GF-D8 (cell line): ENCODE results near the gene LAMA4.
A peak's percentile ranks its signal among the peaks of the same experiment; 100 is the strongest.

Experiments
- DNase-seq: peaks from one replicate; lab custom pipeline; 2025; lab: John Stamatoyannopoulos, UW

The LAMA4 gene

GRCh38 chr6:112237066-112237465, 17.3 kb downstream of the LAMA4 start:
- no peak for DNase-seq

DNA sequence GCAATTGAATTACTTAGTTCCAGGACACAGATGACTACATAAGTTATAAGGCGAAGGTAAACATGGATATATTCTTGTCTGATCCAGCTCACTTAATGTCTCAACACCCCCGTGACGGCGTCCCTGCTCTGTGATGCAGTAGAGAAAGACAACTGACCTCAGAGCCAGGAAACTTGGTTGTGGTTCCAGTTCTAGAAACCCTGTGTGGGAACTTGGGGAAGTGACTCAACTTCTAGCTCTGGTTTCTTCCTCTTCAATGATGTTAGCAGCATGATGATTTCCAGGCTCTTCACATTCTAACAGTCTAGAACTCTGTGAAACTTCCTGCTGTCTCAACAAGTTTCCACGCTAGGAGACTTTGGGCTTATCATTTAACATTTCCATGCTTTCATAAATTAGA, 18.4 kb downstream of the LAMA4 start:
- DNase-seq, result peak; percentile 27

GRCh38 chr6:112234601-112235000, 19.8 kb downstream of the LAMA4 start:
- no peak for DNase-seq

GRCh38 chr6:112233847-112234246, 20.5 kb downstream of the LAMA4 start:
- no peak for DNase-seq

- DNase-seq, result no peak
These were observed 21.5 kb downstream of the LAMA4 start for GRCh38 chr6:112232845-112233256.

- no peak for DNase-seq
These were observed 22.7 kb downstream of the LAMA4 start for GRCh38 chr6:112231594-112232060.

- no peak for DNase-seq
These were observed 23.2 kb downstream of the LAMA4 start for GRCh38 chr6:112231164-112231563.

DNA sequence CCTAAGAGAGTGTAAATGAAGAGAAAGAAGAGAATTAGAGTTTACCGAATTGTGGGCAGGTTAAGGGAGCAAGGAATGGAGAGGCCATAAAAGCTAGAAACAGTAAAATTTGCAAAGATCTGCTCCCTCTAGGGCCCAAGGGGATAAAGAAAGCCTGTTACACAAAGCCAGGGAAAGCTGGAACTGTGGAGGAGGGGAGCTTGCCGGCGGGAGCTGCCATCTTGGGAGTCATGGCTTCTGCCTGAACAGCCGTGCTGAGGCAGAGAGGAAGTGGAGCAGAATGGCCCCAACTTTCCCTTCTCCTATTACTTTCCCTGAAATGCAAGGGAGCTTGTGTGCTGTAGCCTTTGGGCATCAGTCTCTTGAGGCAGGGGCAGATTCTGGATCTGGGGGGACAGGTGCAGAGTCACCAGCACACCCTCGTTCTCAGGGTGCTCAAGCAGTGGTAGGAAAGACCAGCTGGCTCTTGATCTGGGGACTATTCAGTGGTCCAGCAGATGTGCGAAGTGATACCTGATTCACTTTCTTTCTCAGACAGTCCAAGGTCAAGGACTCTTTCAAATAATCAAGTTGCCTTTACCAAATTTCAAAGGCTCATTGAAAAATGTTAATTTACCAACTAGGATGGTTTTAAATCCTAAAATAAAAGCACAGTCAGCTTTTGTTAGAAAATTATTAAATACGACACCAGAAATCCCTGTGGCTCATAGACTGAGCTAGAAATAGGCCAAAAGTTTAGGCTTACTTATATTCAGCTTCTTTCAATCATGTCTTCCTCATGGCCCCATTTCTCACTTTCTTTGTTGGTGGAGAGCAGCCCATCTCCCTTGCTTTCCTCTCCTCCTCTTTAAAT, 25.7 kb downstream of the LAMA4 start:
- no peak for DNase-seq

GRCh38 chr6:112227992-112228391, 26.4 kb downstream of the LAMA4 start:
- no peak for DNase-seq

DNA sequence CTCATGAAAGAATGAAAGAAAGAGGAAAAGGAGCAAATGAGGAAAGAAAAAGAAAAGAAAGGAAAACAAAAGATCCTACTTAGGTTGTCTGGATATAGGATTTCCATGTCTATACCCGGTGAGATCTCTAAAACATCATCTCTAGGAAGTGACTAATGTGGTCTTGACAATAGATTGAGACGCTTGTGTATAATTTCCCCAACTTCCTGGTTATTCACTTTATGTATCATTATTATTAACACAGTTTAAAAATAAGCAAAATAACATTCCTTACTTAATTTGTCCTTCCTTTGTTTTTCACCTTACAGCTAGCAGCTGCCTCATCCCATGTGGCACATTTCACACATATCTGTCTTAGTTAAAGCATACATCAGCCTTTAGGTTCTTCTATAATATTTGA, 27.0 kb downstream of the LAMA4 start:
- no peak for DNase-seq

DNA sequence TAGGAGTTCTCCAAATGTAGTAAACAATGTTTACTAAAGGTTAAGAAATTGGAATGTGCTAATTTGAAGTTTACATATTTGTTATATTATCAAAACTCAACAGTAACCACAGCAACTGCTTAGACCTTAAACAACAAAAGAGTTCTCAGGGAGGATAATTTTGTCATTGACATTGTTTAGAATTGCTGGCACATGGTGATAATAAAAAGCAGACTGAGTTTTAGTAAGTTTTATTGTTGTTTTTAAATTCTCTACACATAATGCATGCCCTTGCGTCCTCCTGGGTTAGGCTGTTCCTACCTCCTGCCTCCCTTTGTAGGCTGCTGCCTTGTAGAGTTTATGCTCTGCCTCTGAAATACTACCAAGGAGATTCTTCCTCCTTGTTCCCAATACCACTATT, 28.7 kb downstream of the LAMA4 start:
- DNase-seq, result no peak

GRCh38 chr6:112224088-112224487, 30.3 kb downstream of the LAMA4 start:
- DNase-seq, result no peak

DNA sequence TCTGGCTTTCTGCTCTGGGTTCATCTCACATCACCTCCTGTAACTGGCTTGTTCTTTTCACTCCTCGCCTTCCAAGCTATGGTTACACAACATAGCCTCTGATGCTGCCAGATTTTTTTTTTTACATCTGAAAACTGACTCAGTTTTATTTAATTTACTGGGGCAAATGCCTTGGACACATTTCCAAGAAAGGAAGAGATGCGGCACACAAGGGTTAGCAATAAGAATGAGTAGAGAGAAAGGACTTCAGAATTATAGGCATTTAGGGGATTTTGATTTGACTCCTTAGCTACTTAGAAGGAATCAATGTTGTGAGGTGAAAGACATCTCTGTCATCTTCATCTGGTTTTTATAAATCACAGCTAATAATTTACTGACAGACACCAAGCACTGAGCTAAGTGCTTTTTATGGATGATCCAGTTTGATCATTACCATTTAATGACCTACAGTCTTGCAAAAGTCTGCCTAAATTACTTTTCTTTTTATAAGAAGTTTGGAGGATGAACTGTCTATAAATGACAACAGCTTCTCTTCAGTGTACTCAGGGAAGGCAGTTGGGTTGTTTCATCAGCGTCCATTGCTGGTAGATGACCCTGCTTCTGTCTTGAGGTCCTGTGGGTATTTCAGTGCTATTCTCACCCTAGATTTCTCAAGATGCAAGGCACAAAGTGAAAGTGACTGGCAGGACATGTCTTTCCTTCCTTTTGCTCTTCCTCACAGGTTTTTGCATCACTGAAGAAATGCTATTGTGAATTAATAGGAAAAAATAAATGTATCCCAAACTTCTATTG, 31.1 kb downstream of the LAMA4 start:
- DNase-seq, result no peak

GRCh38 chr6:112221981-112222852, 32.1 kb downstream of the LAMA4 start:
- no peak for DNase-seq

- DNase-seq, result no peak
These were observed 32.8 kb downstream of the LAMA4 start for GRCh38 chr6:112221561-112221960.

- no peak for DNase-seq
These were observed 35.8 kb downstream of the LAMA4 start for GRCh38 chr6:112218563-112218962.

DNA sequence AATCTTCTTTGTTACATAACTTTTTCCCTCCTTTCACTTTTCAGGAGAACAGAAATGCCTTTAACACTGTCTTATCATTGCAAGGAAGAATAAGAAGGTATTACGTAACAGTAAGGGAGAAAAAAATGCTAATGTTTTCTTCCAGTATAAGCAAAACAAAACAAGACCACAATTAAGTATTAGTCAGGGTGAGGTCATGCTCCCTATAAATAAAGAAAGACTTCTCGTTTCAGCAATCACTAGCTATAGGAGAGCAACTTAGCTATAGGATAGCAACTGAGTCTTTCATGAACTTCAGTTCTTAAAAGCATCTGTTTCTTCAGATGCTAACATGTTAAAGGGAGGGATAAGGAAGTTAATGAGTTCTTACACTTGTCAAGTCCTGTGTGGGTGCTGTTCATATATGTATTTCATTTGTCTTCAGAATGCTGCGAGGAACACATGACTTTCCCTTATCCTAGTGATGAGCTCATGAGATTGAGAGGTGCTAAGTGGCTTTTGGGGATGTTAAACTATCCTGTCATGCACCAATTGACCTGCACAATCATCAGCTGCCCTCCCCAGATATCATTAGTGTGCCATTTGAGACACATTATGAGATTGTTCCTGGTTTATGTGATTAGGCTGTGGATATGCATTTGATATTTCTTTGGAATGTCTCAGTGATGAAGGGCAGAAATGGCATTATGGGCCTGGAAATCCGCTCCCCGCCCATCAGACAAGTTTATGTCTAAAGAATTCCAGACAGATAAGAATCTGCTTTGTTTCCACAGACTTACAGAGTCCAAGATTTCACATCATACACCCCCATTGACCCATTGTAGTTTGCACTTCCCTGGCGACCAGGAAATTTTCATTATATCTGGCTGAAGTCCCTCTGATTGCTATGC, 37.5 kb downstream of the LAMA4 start:
- DNase-seq, result no peak

GRCh38 chr6:112215488-112216284, 38.7 kb downstream of the LAMA4 start:
- DNase-seq, result no peak

- no peak for DNase-seq
These were observed 39.6 kb downstream of the LAMA4 start for GRCh38 chr6:112214739-112215269.

- no peak for DNase-seq
These were observed 43.5 kb downstream of the LAMA4 start for GRCh38 chr6:112210852-112211251.
